ENCODE measurements around the gene PHETA1. TPM values are rescaled to one million over a fixed set of nuclear protein-coding genes. Genes with fewer than 3 reads are reported as not detected.

The PHETA1 gene
- total and polyA plus RNA-seq, 12 donors: 11.9 to 41.6 (median 18.6) TPM

- TF ChIP-seq, protein P1, sequence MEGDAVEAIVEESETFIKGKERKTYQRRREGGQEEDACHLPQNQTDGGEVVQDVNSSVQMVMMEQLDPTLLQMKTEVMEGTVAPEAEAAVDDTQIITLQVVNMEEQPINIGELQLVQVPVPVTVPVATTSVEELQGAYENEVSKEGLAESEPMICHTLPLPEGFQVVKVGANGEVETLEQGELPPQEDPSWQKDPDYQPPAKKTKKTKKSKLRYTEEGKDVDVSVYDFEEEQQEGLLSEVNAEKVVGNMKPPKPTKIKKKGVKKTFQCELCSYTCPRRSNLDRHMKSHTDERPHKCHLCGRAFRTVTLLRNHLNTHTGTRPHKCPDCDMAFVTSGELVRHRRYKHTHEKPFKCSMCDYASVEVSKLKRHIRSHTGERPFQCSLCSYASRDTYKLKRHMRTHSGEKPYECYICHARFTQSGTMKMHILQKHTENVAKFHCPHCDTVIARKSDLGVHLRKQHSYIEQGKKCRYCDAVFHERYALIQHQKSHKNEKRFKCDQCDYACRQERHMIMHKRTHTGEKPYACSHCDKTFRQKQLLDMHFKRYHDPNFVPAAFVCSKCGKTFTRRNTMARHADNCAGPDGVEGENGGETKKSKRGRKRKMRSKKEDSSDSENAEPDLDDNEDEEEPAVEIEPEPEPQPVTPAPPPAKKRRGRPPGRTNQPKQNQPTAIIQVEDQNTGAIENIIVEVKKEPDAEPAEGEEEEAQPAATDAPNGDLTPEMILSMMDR (IDR thresholded peaks at IDR 0.05): no peak
- H3K9me3 ChIP-seq: no peaks in the 10 kb centered on the region
- H3K4me3 ChIP-seq: no peak overlapping the region
- H3K36me3 ChIP-seq: no peaks in the 10 kb centered on the region
- H3K27me3 ChIP-seq: no peaks in the 10 kb centered on the region
- 78 to 88% methylated on average over 8 of the region's 8 CpGs for WGBS, 2 donors
- H3K4me1 ChIP-seq: peaks cover 0 to 55% (median 11%) of the 10 kb centered on the region in 9 donors
- peak in 1 of 2 donors; percentile 32 for DNase-seq
- intact Hi-C loops (cut with DNase I): loop anchor here in 8 of 10 donors (10.0 kb wide), 4 partner anchors 131 to 281 kb away; no protein-coding TSS in a partner anchor
- peak in 4 of 8 donors; percentile 9 to 52 (median 35) for ATAC-seq
- no peak overlapping the region for H3K27ac ChIP-seq
Observed at GRCh38 chr12:111393700-111394300, 24.9 kb upstream of the PHETA1 start.

DNA sequence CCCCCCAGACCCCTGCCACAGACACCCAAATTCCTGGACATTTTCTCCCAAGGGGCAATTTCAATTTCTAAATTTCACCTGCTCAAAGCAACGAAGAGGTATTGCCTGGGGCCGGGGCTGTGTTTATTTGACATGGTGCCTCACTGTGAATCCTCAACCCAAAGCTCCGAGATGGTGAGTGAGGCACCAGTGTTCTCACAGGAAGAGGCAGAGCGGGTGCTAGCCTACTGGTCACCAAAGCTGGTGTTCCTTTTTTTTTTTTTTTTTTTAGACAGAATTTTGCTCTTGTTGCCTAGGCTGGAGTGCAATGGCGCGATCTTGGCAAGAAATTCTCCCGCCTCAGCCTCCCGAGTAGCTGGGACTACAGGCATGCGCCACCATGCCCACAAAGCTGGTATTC lies 22.0 kb upstream of the PHETA1 start:
- WGBS, 2 donors: 86 to 91% methylated on average over 9 of the region's 9 CpGs
- TF ChIP-seq, protein P1 (IDR thresholded peaks at IDR 0.05): no peak
- Histone ChIP-seq H3K36me3 (no peaks in the 10 kb centered on the region), H3K4me3 (no peak overlapping the region), H3K27ac (no peak overlapping the region), H3K9me3 (no peaks in the 10 kb centered on the region), H3K4me1 (peaks cover 0 to 29% (median 0%) of the 10 kb centered on the region in 9 donors), H3K27me3 (no peaks in the 10 kb centered on the region)
- intact Hi-C loops (cut with DNase I): loop anchor here in 8 of 10 donors (10.0 kb wide), 4 partner anchors 134 to 284 kb away; no protein-coding TSS in a partner anchor
- DNase-seq (no peak), ATAC-seq (no peak)

DNA sequence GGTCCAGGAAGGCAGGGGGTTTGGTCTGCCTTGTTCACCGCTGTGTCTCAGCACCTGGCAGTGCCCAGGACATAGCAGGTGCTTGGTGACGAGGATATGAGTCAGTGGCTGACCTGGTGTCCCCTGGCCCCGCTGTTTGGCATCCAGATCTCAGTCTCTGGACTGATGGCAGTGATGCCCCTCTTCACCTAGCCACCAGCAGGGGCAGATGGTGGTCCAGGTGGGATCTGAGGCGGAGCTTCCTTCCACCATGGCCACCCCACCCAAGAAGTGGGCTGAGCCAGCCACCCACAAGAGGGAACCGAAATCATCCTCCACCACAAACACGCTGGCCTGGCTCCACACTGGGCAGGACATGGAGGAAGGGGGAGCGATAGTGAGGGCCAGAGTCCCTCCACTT lies 20.7 kb upstream of the PHETA1 start:
- no peak overlapping the region for H3K4me3 ChIP-seq
- peaks cover 0 to 28% (median 0%) of the 10 kb centered on the region in 9 donors for H3K4me1 ChIP-seq
- H3K36me3 ChIP-seq: no peaks in the 10 kb centered on the region
- 75 to 84% methylated on average over 7 of the region's 7 CpGs for WGBS, 2 donors
- intact Hi-C loops (cut with DNase I): loop anchor here in 8 of 10 donors (10.0 kb wide), 4 partner anchors 135 to 285 kb away; no protein-coding TSS in a partner anchor
- ATAC-seq (no peak), DNase-seq (no peak)
- TF ChIP-seq, protein P1 (IDR thresholded peaks at IDR 0.05): no peak
- H3K27me3 ChIP-seq: no peaks in the 10 kb centered on the region
- no peak overlapping the region for H3K27ac ChIP-seq
- no peaks in the 10 kb centered on the region for H3K9me3 ChIP-seq

DNA sequence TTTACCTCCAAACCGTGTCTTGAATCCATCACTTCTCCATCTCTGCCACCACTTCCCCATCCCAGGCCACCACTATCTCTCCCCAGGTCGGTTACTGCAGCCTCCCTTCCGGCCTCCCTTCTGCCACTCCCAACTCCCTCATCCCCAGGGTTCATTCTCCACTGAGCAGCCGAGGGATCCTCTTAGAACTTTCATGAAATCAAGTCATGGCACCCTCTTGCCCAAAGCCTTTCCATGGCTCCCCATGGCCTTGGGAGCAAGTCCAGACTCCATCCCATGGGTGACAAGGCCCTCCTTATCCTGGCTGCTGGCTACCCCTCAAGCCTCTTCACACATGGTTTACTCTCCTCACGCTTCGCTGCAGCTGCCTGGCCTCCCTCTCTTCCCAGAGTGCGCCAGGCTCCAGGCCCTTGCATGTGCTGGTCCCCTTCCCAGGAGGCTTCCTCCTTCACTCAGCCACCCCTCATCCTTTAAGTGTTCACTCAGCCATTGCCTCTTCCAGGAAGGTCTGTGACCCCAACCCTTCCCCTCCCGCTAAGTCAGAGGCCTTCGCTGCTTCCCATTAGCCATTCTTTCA lies 18.9 kb upstream of the PHETA1 start:
- TF ChIP-seq, protein P1 (IDR thresholded peaks at IDR 0.05): no peak
- intact Hi-C loops (cut with DNase I): no loop called here
- Histone ChIP-seq H3K36me3 (no peaks in the 10 kb centered on the region), H3K4me1 (peaks cover 0 to 13% (median 0%) of the 10 kb centered on the region in 9 donors), H3K4me3 (no peak overlapping the region), H3K9me3 (no peaks in the 10 kb centered on the region), H3K27ac (no peak overlapping the region), H3K27me3 (peaks cover 0 to 3% (median 0%) of the 10 kb centered on the region in 7 donors)
- WGBS, 2 donors: 93% methylated on average over 9 of the region's 9 CpGs
- DNase-seq (no peak), ATAC-seq (no peak)

All from heart right ventricle (tissue), 16 donors.